PC-3 (cell line): Measurements from ENCODE around the gene MX1.

Experiments
- CTCF ChIP-seq: fragments of 300-600 bp; sonication (generic); conservative IDR thresholded peaks from 2 replicates; pipeline ENCODE4 v1.5.1; 2017; ENCODE audit warnings: antibody characterized with exemption, low read depth, mild to moderate bottlenecking, low read length
- EZH2 ChIP-seq: fragments of 300-600 bp; sonication (generic); IDR thresholded peaks from one replicate; pipeline ENCODE4 v1.6.1; 2017; ENCODE audit warnings: antibody characterized with exemption, mild to moderate bottlenecking, low read length; ENCODE audit not compliant: unreplicated experiment

GRCh38 chr21:41470054-41470453 lies 44.0 kb downstream of the MX1 start:
- TF ChIP-seq CTCF (no peak), EZH2 (no peak)
